ENCODE data around the gene FREM1. TPM values are rescaled to one million over a fixed set of nuclear protein-coding genes. Genes with fewer than 3 reads are reported as not detected.

The FREM1 gene
- total RNA-seq, 2 donors from 2014 or later, result 2.2 to 2.4 TPM

DNA sequence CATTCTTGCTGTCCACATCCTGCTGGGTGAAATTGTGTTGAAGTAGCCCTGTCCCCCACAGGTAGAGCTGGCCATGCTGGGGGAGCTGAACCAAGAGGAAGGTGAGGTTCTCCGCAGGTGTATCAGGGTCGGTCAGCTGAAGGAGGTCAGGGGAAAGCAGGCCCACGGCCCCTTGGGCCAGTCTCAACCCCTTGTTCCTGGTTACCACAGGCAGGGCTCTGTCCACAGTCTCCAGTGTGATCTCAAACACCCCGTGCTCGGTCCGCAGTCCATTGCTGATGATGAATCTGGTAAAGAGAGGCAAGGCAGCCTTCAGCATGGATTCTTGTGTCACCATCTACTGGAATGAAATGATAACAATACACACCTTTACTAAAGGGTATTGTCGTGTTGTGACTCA lies 134.3 kb downstream of the FREM1 start:
- Histone ChIP-seq H3K36me3 (no peaks in the 10 kb centered on the region), H3K9me3 (no peaks in the 10 kb centered on the region), H3K4me3 (no peak overlapping the region), H3K27me3 (no peaks in the 10 kb centered on the region), H3K4me1 (no peaks in the 10 kb centered on the region), H3K27ac (no peak overlapping the region)
- TF ChIP-seq, protein P1, sequence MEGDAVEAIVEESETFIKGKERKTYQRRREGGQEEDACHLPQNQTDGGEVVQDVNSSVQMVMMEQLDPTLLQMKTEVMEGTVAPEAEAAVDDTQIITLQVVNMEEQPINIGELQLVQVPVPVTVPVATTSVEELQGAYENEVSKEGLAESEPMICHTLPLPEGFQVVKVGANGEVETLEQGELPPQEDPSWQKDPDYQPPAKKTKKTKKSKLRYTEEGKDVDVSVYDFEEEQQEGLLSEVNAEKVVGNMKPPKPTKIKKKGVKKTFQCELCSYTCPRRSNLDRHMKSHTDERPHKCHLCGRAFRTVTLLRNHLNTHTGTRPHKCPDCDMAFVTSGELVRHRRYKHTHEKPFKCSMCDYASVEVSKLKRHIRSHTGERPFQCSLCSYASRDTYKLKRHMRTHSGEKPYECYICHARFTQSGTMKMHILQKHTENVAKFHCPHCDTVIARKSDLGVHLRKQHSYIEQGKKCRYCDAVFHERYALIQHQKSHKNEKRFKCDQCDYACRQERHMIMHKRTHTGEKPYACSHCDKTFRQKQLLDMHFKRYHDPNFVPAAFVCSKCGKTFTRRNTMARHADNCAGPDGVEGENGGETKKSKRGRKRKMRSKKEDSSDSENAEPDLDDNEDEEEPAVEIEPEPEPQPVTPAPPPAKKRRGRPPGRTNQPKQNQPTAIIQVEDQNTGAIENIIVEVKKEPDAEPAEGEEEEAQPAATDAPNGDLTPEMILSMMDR (IDR thresholded peaks at IDR 0.05), result no peak
- DNase-seq (ENCODE audit: low spot score), result no peak

DNA sequence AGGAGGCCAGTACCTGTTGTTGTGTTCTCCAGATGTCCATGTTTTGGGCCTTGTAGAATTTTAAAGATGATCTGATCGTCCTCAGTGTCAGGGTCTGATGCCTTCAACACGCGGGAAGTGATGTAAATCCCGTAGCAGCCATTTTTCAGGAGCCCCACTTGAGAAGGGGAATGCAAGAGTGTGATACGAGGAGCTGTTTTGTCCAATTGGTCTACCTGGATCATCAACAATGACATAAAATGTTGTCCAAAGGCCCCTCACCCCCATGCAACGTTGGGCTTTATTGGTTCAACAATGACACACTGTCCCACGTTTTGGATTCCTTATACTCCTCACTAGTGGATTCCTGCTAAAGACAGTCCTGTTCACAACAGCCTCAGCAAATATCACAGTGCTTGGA lies 139.6 kb downstream of the FREM1 start:
- no peak overlapping the region for H3K27ac ChIP-seq
- no peak for DNase-seq (ENCODE audit: low spot score)
- TF ChIP-seq, protein P1 (IDR thresholded peaks at IDR 0.05), result no peak
- no peak overlapping the region for H3K4me3 ChIP-seq
- H3K36me3 ChIP-seq, result no peaks in the 10 kb centered on the region
- H3K9me3 ChIP-seq, result no peaks in the 10 kb centered on the region
- H3K4me1 ChIP-seq, result no peaks in the 10 kb centered on the region
- H3K27me3 ChIP-seq, result no peaks in the 10 kb centered on the region

DNA sequence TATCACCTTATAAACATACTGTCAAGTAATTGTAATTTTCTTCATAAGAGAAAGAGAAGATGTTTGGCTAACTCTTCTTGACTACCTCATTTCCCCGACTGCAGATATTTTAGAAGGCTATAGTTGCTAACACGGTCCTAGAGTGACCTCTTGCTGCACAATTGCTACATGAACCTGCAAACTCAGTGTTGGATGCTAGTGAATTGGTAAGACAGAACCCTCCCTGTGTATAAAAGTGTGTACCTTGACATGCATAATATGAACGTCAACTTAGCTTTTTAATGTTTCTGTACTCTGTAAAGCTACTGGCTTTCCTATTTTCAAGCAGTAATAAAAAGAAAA lies 141.0 kb downstream of the FREM1 start:
- Histone ChIP-seq H3K36me3 (no peaks in the 10 kb centered on the region), H3K27me3 (no peaks in the 10 kb centered on the region), H3K4me3 (no peak overlapping the region), H3K9me3 (no peaks in the 10 kb centered on the region), H3K4me1 (no peaks in the 10 kb centered on the region), H3K27ac (no peak overlapping the region)
- TF ChIP-seq, protein P1 (IDR thresholded peaks at IDR 0.05), result no peak
- DNase-seq (ENCODE audit: low spot score), result no peak

DNA sequence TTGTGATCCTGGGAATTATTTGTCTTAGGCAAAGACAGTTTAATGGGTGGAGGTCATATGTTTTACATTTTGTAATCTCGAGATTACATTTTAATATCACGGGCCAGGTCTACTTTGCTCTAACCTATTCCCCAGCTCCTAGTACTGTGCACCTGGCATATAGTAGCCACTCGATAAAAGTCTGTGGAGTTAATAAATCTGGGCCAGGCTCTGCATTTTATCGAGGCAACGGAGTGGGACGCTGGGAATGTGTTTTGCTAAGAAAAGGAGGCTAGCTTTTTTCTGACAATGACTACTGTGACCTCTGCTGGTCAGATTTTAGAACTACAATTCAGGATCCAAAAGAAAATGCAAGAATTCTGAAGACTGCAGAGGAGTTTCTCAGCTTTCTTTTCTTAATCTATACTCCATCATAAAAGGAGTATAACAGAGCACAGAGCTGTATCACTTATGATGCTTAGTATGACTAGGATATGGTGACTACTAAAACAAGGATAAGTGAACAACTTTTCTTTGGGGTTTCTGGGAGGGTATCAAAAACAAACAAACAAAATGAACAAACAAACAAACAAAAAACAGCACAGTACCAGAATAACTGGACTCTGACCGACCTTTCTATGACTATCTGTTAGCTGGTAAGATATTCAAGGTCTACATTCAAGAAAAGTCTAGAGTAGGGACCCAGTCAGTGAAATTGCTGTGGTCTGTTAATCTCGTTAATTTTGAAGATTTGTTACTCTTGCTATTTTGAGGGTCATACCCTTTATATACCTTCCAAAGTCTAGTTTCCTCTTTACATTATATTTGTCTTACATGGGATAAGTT lies 141.6 kb downstream of the FREM1 start:
- TF ChIP-seq, protein P1 (IDR thresholded peaks at IDR 0.05), result peak; percentile 79 to 84
- H3K27ac ChIP-seq, result no peak overlapping the region
- H3K27me3 ChIP-seq, result no peaks in the 10 kb centered on the region
- H3K36me3 ChIP-seq, result no peaks in the 10 kb centered on the region
- no peak overlapping the region for H3K4me3 ChIP-seq
- no peaks in the 10 kb centered on the region for H3K4me1 ChIP-seq
- DNase-seq (ENCODE audit: low spot score), result no peak
- no peaks in the 10 kb centered on the region for H3K9me3 ChIP-seq

GRCh38 chr9:14766299-14766698 lies 143.9 kb downstream of the FREM1 start:
- Histone ChIP-seq H3K4me3 (no peak overlapping the region), H3K27me3 (no peaks in the 10 kb centered on the region), H3K4me1 (no peaks in the 10 kb centered on the region)

More at GRCh38 chr9:14766299-14766698, 143.9 kb downstream of the FREM1 start:
- DNase-seq (ENCODE audit: low spot score), result no peak
- Histone ChIP-seq H3K27ac (no peak overlapping the region), H3K36me3 (no peaks in the 10 kb centered on the region), H3K9me3 (no peaks in the 10 kb centered on the region)
- TF ChIP-seq, protein P1 (IDR thresholded peaks at IDR 0.05), result no peak
